Measurements from ENCODE around the gene RBM12. TPM values are rescaled to one million over a fixed set of nuclear protein-coding genes. Genes with fewer than 3 reads are reported as not detected.

The RBM12 gene
- total RNA-seq, 4 donors from 2014 or later = 30.5 to 44.9 (median 35.7) TPM

DNA sequence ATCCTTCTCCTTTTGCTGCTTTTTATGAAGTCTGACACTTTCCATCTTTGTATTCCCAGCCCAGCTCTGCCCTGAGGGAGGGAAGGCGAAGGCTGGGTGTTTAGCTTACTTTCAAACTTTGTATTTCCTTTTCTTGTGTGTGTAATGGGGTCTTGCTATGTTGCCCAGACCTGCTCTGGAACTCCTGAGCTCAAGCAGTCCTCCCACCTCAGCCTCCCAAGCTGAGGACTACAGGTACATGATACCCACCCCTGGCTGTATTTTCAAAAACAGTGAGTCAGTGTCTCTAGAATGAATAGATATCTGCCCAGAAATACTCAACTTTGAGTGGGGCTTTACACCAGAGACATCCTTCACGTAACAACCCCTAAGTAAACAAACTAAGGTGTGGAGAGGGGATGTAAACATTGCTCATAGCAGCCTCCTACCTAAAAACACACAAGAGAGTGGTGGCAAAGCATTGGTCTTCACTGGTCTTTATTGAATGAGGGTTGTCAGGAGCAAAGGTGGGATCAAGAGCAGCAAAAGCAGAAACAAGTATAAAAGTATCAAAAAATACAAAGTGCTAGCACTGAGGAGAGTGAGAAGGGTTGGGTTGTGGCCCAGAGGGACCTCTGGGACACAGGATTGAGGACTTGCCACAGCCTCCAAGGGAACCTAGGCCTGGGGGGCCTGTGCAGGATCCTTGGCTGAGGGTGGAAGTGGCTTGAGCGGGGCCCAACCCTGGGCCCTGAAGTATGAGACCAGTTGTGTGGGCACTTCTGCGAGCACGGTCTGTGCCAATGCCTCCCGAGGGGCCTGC, 38.9 kb downstream of the RBM12 start:
- Histone ChIP-seq H3K27ac (no peak overlapping the region), H3K4me1 (no peaks in the 10 kb centered on the region), H3K36me3 (peaks cover 38 to 54% of the 10 kb centered on the region in 2 donors), H3K27me3 (no peaks in the 10 kb centered on the region), H3K4me3 (replicated peaks in 1 of 3) (no peak overlapping the region), H3K9me3 (no peaks in the 10 kb centered on the region)
- WGBS, 2 donors = 94 to 95% methylated on average over 6 of the region's 6 CpGs
- intact Hi-C loops (cut with DNase I) = no loop called here
- no peak for TF ChIP-seq CTCF (IDR thresholded peaks at IDR 0.05)
- no peak for TF ChIP-seq POLR2A (IDR thresholded peaks at IDR 0.05)
- DNase-seq = no peak

DNA sequence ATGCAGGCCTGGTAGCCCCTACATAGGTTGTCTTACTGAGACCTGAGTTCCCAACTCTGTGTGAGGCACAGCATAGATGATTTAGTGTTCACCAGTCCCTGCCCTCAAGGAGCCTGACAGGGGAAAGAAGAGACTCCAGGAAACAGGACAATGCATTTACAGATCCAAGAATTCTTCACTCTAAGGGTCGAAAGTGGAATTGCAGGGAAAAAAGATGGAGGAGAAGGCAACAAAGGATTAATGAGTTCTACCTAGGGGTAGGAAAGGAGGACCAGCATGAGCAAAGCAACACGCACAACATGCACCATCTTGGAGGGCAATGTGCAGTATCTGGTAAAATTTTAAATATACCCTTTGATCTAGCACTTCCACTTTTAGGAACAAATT, 43.1 kb downstream of the RBM12 start:
- Histone ChIP-seq H3K27ac (no peak overlapping the region), H3K4me1 (peaks cover 26 to 30% of the 10 kb centered on the region in 2 donors), H3K27me3 (no peaks in the 10 kb centered on the region), H3K9me3 (no peaks in the 10 kb centered on the region), H3K36me3 (peaks cover 16 to 19% of the 10 kb centered on the region in 2 donors), H3K4me3 (replicated peaks in 1 of 3) (no peak overlapping the region)
- intact Hi-C loops (cut with DNase I) = no loop called here
- no peak for DNase-seq
- 91 to 96% methylated on average over 2 of the region's 2 CpGs for WGBS, 2 donors
- no peak for TF ChIP-seq CTCF (IDR thresholded peaks at IDR 0.05)
- no peak for TF ChIP-seq POLR2A (IDR thresholded peaks at IDR 0.05)

GRCh38 chr20:35620818-35621559, 43.7 kb downstream of the RBM12 start:
- Histone ChIP-seq H3K9me3 (no peaks in the 10 kb centered on the region), H3K4me3 (replicated peaks in 1 of 3) (no peak overlapping the region), H3K27ac (no peak overlapping the region), H3K36me3 (peaks cover 11 to 13% of the 10 kb centered on the region in 2 donors), H3K4me1 (peaks cover 26 to 30% of the 10 kb centered on the region in 2 donors), H3K27me3 (no peaks in the 10 kb centered on the region)
- WGBS, 2 donors = 95 to 96% methylated on average over 7 to 11 of the region's 11 CpGs
- intact Hi-C loops (cut with DNase I) = no loop called here
- TF ChIP-seq POLR2A (IDR thresholded peaks at IDR 0.05) = no peak
- TF ChIP-seq CTCF (IDR thresholded peaks at IDR 0.05) = no peak
- no peak for DNase-seq

- no peaks in the 10 kb centered on the region for H3K9me3 ChIP-seq
- peak; percentile 80 to 81 for DNase-seq
- H3K4me3 ChIP-seq (replicated peaks in 1 of 3) = peak overlapping the region in 2 of 3 donors; percentile 43 to 44
- H3K36me3 ChIP-seq = no peaks in the 10 kb centered on the region
- WGBS, 2 donors = 8 to 9% methylated on average over 24 to 40 of the region's 49 CpGs
- no peak overlapping the region for H3K27ac ChIP-seq
- no peaks in the 10 kb centered on the region for H3K27me3 ChIP-seq
- TF ChIP-seq CTCF (IDR thresholded peaks at IDR 0.05) (peak in 3 of 6 experiments; percentile 10 to 26 (median 24)), POLR2A (IDR thresholded peaks at IDR 0.05) (no peak)
- intact Hi-C loops (cut with DNase I) = loop anchor here (5.0 kb wide), 1 partner anchor 263 kb away; no protein-coding TSS in a partner anchor
- H3K4me1 ChIP-seq = peaks cover 32 to 37% of the 10 kb centered on the region in 2 donors
Observed at GRCh38 chr20:35619196-35620095, 45.3 kb downstream of the RBM12 start.
